NCI-H526 treated with DMSO at 0.1 percent for 48 hours (cell line): ENCODE results near the gene LONRF3.
"Not testable (repeated sequence)": the region's sequence is repeated elsewhere in the genome, so short reads cannot be mapped to it uniquely, and the experiment has no call there.

Source experiments
- DNase-seq: peaks from one replicate; lab custom pipeline; 2025; lab: John Stamatoyannopoulos, UW

Gene LONRF3

DNA sequence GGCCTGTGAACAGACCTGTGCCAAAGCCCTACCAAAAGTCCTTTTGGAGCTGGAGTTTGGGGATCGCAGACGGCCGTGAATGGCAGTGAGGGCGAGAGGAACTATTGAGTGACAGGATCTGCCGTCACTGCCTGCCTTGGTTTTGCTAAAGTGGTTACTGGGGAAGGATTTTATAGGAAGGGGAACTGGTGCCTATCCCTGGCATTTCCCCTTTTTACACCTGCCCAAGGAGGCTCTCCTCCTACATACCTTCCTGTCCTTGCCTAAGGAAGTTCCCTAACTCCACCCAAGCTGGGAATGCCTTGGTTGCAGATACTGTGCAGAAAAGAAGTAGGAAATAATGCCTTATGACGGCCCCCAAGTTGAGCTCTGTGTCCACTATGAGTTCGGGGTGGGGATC, 14.5 kb downstream of the LONRF3 start:
- DNase-seq = no peak

DNA sequence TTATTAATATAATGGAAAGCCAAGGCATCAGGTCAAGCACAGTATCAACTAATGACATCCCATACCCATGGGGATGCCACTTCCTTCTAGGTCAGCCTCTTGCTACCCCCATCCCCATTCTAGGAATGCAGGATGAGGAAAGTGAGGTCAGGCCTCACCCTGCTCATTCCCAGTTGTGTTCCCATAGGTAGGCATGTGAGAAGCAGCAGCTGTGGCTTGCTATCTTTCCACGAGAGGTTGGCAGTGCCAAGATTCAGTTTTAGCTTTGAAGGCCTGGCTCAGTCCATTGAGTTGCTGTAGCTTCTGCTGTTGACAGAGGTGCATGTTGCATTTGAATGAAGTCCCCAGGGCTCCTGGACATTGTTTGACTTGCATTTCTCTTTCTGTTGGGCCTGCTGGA, 15.5 kb downstream of the LONRF3 start:
- no peak for DNase-seq

- no peak for DNase-seq
Measured at GRCh38 chrX:118990512-118991227, 16.3 kb downstream of the LONRF3 start.

DNA sequence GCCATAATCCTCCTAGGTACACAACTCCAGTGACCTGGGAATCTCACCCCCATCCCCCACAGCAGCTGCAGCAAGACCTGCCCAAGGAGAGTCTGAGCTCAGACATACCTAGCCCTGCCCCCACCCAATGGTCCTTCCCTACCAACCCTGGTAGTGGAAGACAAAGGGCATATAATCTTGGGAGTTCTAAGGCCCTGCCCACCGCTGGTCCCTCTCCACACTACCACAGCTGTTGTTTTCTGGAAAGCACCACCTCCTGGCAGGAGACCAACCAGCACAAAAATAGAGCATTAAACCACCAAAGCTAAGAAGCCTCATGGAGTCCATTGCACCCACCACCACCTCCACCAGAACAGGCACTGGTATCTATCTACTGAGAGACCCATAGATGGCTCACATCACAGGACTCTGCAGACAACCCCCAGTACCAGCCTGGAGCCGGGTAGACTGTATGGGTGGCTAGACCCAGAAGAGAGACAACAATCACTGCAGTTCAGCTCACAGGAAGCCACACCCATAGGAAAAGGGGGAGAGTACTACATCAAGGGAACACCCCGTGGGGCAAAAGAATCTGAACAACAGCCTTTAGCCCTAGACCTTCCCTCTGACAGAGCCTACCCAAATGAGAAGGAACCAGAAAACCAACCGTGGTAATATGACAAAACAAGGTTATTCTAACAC, 18.2 kb downstream of the LONRF3 start:
- DNase-seq = not testable (repeated sequence)

GRCh38 chrX:119003462-119003861, 29.0 kb downstream of the LONRF3 start:
- DNase-seq = no peak

DNA sequence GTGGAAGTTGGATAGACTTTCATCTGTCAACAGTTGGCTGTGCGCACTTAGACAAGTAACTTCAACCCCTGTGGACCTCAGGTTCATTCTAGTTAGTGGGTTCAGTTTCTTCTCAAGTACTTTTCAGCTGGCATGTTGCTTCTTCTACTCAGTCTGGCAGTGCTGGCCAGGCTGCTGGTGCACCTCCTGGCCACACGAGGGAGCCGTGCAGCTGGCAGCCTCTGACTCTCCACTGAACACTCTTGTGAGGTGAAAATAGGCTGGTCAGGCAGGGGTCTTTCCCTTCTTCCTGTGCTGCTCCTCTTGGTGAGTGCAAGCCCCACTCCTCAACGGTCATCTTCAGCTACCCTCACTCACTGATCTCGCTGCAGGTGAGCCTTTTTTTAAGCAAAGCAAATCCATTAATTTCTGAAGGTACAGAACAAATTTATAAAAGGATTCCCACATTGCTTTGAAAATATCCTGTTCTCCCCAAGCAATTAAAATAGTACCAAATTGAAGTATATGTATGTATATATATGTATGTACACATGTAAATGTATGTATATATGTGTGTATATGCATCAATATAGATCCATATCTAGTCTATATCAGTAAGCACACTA, 30.6 kb downstream of the LONRF3 start:
- peak; percentile 14 for DNase-seq

- no peak for DNase-seq
Measured at GRCh38 chrX:119007189-119007770, 32.9 kb downstream of the LONRF3 start.

- DNase-seq = peak; percentile 1
Measured at GRCh38 chrX:119008110-119008744, 33.8 kb downstream of the LONRF3 start.

DNA sequence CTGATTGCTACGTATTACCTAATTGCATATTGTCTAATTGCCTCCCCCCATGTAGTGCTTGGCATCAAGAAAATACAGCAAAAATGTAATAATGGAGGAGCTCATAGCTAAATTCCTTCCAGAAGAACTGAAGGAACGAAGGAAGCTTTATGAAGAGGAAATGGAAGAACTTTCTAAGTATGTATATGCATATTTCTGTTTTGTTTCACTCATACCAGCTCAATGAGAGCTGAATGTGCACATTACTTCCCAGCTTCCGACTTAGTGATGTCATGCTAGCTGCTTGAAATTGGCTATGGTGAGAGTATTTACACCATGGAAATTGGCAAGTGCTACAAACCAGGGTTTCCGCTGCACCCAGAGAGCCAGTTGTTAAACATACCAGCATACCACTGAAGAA, 34.7 kb downstream of the LONRF3 start:
- no peak for DNase-seq

GRCh38 chrX:119010491-119010890, 36.1 kb downstream of the LONRF3 start:
- DNase-seq = no peak

DNA sequence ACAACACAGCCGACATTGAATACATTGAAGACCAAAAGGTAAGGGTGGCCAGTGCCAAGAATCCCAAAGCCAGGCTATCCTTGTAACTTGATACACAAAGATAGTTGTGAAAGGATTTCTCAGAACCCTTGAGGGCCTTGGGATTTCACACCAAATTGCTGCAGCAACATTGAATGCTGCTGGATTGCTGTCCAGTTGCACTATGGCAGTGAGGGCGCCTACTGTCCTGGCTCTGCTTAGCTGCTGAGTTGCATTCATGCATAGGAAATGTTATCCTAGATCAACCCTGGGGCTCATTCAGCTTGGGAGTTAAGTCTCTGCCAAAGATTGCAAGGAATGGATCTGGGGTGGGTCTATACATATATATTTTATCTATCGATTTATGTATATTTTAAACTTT, 38.7 kb downstream of the LONRF3 start:
- no peak for DNase-seq

- DNase-seq = no peak
Measured at GRCh38 chrX:119015407-119016237, 41.2 kb downstream of the LONRF3 start.

DNA sequence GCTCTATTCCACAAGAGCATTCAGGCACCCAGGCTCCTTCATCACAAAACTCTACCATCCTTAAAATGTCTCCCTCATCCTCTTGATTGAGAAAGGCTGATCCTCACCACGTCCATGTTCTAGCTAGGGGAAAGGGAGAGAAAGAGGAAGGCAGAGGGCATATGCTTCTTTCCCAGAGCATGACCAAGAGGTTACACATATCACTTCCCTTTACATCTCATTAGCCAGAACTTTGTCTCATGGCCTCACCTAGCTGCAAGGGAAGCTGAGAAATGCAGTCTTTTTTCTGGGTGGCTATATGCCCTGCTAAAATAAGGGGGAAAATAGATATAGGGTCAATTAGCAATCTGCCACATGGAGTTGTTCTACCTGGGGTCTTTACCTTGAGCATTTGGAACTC, 42.7 kb downstream of the LONRF3 start:
- DNase-seq = no peak

DNA sequence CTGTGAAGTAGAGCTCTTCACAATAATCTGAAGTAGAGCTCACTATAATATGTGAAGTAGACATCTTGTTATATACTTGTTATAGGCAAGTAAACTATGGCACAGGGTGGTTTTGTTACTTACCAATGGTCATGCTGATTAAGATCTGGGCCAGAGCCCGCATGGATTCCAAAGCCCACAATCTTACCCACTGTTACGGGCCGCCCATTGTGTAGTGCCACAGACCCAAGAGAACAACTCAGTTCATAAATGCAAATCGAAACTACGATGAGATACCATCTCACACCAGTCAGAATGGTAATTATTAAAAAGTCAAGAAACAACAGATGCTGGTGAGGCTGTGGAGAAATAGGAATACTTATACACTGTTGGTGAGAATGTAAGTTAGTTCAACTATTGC, 51.5 kb downstream of the LONRF3 start:
- DNase-seq = no peak

- not testable (repeated sequence) for DNase-seq
Measured at GRCh38 chrX:119026344-119026743, 51.9 kb downstream of the LONRF3 start.

- not testable (repeated sequence) for DNase-seq
Measured at GRCh38 chrX:119027960-119028732, 53.7 kb downstream of the LONRF3 start.

GRCh38 chrX:119028733-119029330, 54.4 kb downstream of the LONRF3 start:
- no peak for DNase-seq

GRCh38 chrX:119029656-119030055, 55.2 kb downstream of the LONRF3 start:
- not testable (repeated sequence) for DNase-seq

GRCh38 chrX:119030990-119031389, 56.6 kb downstream of the LONRF3 start:
- DNase-seq = no peak
